ENCODE data around the gene PDPK1.
"Not testable (repeated sequence)": the region's sequence is repeated elsewhere in the genome, so short reads cannot be mapped to it uniquely, and the experiment has no call there.

GRCh38 chr16:2604016-2604369, 66.2 kb downstream of the PDPK1 start:
- not testable (repeated sequence) for TF ChIP-seq CTCF, EZH2phosphoT487, EZH2 (IDR thresholded peaks at IDR 0.05)
